Liver (tissue), 9 donors: ENCODE data around the gene NFIA. TPM values are rescaled to one million over a fixed set of nuclear protein-coding genes. Genes with fewer than 3 reads are reported as not detected.

Source experiments
- DNase-seq: peaks from one replicate; pipeline ENCODE4 v3.0.0-alpha.2; 2017; ENCODE audit warnings: low spot score
- H3K27ac ChIP-seq, 2 donors: one replicate each; pipeline ENCODE4 v1.7.0; 2013; ENCODE audit warnings: inconsistent platforms in 2 of 2, low read length in 2 of 2, control low read depth in 1 of 2, low read depth in 1 of 2, mild to moderate bottlenecking in 1 of 2
- H3K27me3 ChIP-seq, 4 donors: one replicate each; pipeline versions ENCODE4 v1.6.1 to v1.7.0; 2013; ENCODE audit warnings: low read length in 3 of 4, inconsistent platforms in 1 of 4, mild to moderate bottlenecking in 1 of 4, moderate library complexity in 1 of 4; ENCODE audit not compliant: control insufficient read depth in 4 of 4, insufficient read depth in 4 of 4
- H3K36me3 ChIP-seq, 4 donors: one replicate each; pipeline versions ENCODE4 v1.6.1 to v1.7.0; 2013; ENCODE audit warnings: low read length in 3 of 4, mild to moderate bottlenecking in 3 of 4, low read depth in 1 of 4, moderate library complexity in 1 of 4; ENCODE audit not compliant: control insufficient read depth in 4 of 4, insufficient read depth in 3 of 4
- H3K4me1 ChIP-seq, 4 donors: one replicate each; pipeline versions ENCODE4 v1.6.1 to v1.7.0; 2013; ENCODE audit warnings: low read length in 3 of 4, mild to moderate bottlenecking in 3 of 4, moderate library complexity in 1 of 4; ENCODE audit not compliant: control insufficient read depth in 4 of 4, insufficient read depth in 4 of 4
- H3K4me3 ChIP-seq, 3 donors: one replicate each; pipeline versions ENCODE4 v1.6.1 to v1.7.0; 2013; ENCODE audit warnings: low read length in 3 of 3, control low read depth in 1 of 3, low read depth in 1 of 3, mild to moderate bottlenecking in 1 of 3
- H3K9ac ChIP-seq, 2 donors: one replicate each; pipeline ENCODE4 v1.7.0; 2013; ENCODE audit warnings: low read length in 2 of 2, mild to moderate bottlenecking in 2 of 2, moderate library complexity in 2 of 2, control low read depth in 1 of 2, low read depth in 1 of 2
- H3K9me3 ChIP-seq, 4 donors: one replicate each; pipeline versions ENCODE4 v1.6.1 to v1.7.0; 2013; ENCODE audit warnings: low read length in 3 of 4; ENCODE audit not compliant: control insufficient read depth in 4 of 4
- EGR1 ChIP-seq, 2 donors: IDR thresholded peaks; 2 replicates each; pipeline ENCODE4 v1.6.1; 2016 to 2018; ENCODE audit warnings: antibody characterized with exemption in 2 of 2, low read depth in 2 of 2
- FOXA1 ChIP-seq: IDR thresholded peaks from 2 replicates; pipeline ENCODE4 v1.6.1; 2016; ENCODE audit warnings: antibody characterized with exemption
- FOXA2 ChIP-seq: IDR thresholded peaks from 2 replicates; pipeline ENCODE4 v1.6.1; 2016; ENCODE audit warnings: antibody characterized with exemption
- GABPA ChIP-seq, 2 donors: IDR thresholded peaks in 1 of 2; conservative IDR thresholded peaks in 1 of 2; 2 replicates each; pipeline ENCODE4 v1.6.1; 2016; ENCODE audit warnings: antibody characterized with exemption in 2 of 2, mild to moderate bottlenecking in 1 of 2, moderate library complexity in 1 of 2
- HNF4A ChIP-seq, 2 donors: conservative IDR thresholded peaks; 2 replicates each; pipeline ENCODE4 v1.6.1; 2016; ENCODE audit warnings: antibody characterized with exemption in 2 of 2, mild to moderate bottlenecking in 2 of 2
- HNF4G ChIP-seq: IDR thresholded peaks from 2 replicates; pipeline ENCODE4 v1.6.1; 2016; ENCODE audit warnings: antibody characterized with exemption
- JUND ChIP-seq, 2 donors: IDR thresholded peaks; 2 replicates each; pipeline ENCODE4 v1.6.1; 2016; ENCODE audit warnings: antibody characterized with exemption in 2 of 2
- NR2F2 ChIP-seq: IDR thresholded peaks from 2 replicates; pipeline ENCODE4 v1.6.1; 2016; ENCODE audit warnings: antibody characterized with exemption
- RAD21 ChIP-seq, 2 donors: IDR thresholded peaks; 2 replicates each; pipeline ENCODE4 v1.6.1; 2016; ENCODE audit warnings: antibody characterized with exemption in 2 of 2, mild to moderate bottlenecking in 2 of 2
- RXRA ChIP-seq, 2 donors: IDR thresholded peaks; 2 replicates each; pipeline ENCODE4 v1.6.1; 2017 to 2018; ENCODE audit warnings: antibody characterized with exemption in 2 of 2, mild to moderate bottlenecking in 1 of 2
- SP1 ChIP-seq: IDR thresholded peaks from 2 replicates; pipeline ENCODE4 v1.6.1; 2018; ENCODE audit warnings: antibody characterized with exemption, mild to moderate bottlenecking
- TAF1 ChIP-seq: conservative IDR thresholded peaks from 2 replicates; pipeline ENCODE4 v1.6.1; 2016; ENCODE audit warnings: antibody characterized with exemption, mild to moderate bottlenecking
- YY1 ChIP-seq: IDR thresholded peaks from 2 replicates; pipeline ENCODE4 v1.6.1; 2016; ENCODE audit warnings: antibody characterized with exemption, mild to moderate bottlenecking
- WGBS: extraction: QIAGEN DNeasy Blood & Tissue Kit; methylation state at CpG from one replicate; pipeline ENCODE4 v1.1.7; 2013; 5-methylcytosine and 5-hydroxymethylcytosine counted together
- polyA plus RNA-seq, 2 donors: library from polyadenylated mRNA; stranded (reverse) in 1 of 2; unstranded in 1 of 2; fragments of 200-250 nt in 1 of 2; fragments of >200 nt in 1 of 2; fragmentation: Nextera tagmentation in 1 of 2; extraction: Ambion mirVana in 1 of 2; gene quantifications; one replicate each; pipeline versions ENCODE4 v1.2.1 to v1.2.3, GENCODE V29; 2013 to 2015
- total RNA-seq, 2 donors: library from RNA; depleted of rRNA; stranded (reverse); fragments of >200 nt; gene quantifications; one replicate each; pipeline ENCODE4 v1.2.3, GENCODE V29; 2014
- TF ChIP-seq, protein P1 (sequence below): IDR thresholded peaks from 2 replicates; pipeline ENCODE4 v1.6.1; 2016; ENCODE audit warnings: antibody characterized with exemption, mild to moderate bottlenecking
- TF ChIP-seq, protein P2 (sequence below): IDR thresholded peaks from 2 replicates; pipeline ENCODE4 v1.6.1; 2016; ENCODE audit warnings: antibody characterized with exemption
- TF ChIP-seq, protein P3 (sequence below): IDR thresholded peaks from 2 replicates; pipeline ENCODE4 v1.6.1; 2016; ENCODE audit warnings: antibody characterized with exemption
- TF ChIP-seq, protein P4 (sequence below): IDR thresholded peaks from 2 replicates; pipeline ENCODE4 v1.6.1; 2016; ENCODE audit warnings: antibody characterized with exemption
- TF ChIP-seq, protein P5 (sequence below): fragments of 150-350 bp; IDR thresholded peaks from 2 replicates; pipeline ENCODE4 v1.5.1; 2017; ENCODE audit warnings: improper control_type of control experiment, low read depth, low read length; ENCODE audit not compliant: missing input control
- donor health status: healthy.
- donor health status: healthy.
- donor health status: healthy.
- donor health status: healthy.
- donor health status: healthy.

Gene NFIA
- total and polyA plus RNA-seq, 4 donors, result 6.8 to 53.7 (median 22.2) TPM

DNA sequence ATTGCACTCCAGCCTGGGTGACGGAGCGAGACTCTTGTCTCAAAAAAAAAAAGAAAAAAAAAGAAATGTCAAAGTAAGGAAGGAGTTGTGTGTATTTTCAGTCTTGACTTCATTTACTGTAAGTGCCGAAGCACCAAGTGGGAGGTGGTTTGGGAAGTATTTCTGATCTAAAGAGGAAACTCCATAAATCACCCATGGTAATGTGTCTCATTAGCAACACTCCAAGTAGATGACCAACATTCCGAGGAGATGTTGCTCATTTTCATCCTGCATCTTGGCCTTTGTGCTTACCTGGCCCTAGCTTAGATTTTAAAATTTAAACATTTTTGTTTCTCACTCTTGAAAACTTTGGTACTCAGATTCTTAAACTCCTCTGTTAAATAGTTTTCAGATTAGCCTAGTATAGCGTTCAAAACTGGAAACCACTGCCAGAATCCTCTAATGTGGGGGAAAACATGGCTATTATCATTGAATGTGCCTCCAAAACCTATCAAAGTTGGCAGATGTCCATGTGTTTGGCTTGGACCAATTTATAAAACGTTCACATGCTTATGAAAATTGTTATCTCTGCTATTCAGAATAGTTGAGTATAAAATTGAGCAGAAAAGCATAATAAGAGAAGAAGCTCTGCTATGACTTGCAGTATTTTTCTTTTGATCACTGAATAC is 110.4 kb downstream of the NFIA start:
- Histone ChIP-seq H3K27me3 (no peaks in the 10 kb centered on the region), H3K4me1 (peaks cover 0 to 8% (median 5%) of the 10 kb centered on the region in 4 donors), H3K9me3 (no peaks in the 10 kb centered on the region), H3K36me3 (no peaks in the 10 kb centered on the region), H3K27ac (peak overlapping the region; percentile 32 to 41), H3K9ac (no peak overlapping the region), H3K4me3 (no peak overlapping the region)
- no peak for TF ChIP-seq HNF4G
- no peak for TF ChIP-seq FOXA2
- TF ChIP-seq, protein P1, sequence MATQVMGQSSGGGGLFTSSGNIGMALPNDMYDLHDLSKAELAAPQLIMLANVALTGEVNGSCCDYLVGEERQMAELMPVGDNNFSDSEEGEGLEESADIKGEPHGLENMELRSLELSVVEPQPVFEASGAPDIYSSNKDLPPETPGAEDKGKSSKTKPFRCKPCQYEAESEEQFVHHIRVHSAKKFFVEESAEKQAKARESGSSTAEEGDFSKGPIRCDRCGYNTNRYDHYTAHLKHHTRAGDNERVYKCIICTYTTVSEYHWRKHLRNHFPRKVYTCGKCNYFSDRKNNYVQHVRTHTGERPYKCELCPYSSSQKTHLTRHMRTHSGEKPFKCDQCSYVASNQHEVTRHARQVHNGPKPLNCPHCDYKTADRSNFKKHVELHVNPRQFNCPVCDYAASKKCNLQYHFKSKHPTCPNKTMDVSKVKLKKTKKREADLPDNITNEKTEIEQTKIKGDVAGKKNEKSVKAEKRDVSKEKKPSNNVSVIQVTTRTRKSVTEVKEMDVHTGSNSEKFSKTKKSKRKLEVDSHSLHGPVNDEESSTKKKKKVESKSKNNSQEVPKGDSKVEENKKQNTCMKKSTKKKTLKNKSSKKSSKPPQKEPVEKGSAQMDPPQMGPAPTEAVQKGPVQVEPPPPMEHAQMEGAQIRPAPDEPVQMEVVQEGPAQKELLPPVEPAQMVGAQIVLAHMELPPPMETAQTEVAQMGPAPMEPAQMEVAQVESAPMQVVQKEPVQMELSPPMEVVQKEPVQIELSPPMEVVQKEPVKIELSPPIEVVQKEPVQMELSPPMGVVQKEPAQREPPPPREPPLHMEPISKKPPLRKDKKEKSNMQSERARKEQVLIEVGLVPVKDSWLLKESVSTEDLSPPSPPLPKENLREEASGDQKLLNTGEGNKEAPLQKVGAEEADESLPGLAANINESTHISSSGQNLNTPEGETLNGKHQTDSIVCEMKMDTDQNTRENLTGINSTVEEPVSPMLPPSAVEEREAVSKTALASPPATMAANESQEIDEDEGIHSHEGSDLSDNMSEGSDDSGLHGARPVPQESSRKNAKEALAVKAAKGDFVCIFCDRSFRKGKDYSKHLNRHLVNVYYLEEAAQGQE, result no peak
- no peak for TF ChIP-seq RXRA (IDR thresholded peaks at IDR 0.05)
- no peak for TF ChIP-seq JUND (IDR thresholded peaks at IDR 0.05)
- TF ChIP-seq EGR1 (IDR thresholded peaks at IDR 0.05; ENCODE audit: low read depth in 2 of 2), result no peak
- TF ChIP-seq RAD21 (IDR thresholded peaks at IDR 0.05), result no peak
- TF ChIP-seq HNF4A (conservative IDR thresholded peaks at IDR 0.05), result no peak
- no peak for TF ChIP-seq TAF1
- TF ChIP-seq, protein P2, sequence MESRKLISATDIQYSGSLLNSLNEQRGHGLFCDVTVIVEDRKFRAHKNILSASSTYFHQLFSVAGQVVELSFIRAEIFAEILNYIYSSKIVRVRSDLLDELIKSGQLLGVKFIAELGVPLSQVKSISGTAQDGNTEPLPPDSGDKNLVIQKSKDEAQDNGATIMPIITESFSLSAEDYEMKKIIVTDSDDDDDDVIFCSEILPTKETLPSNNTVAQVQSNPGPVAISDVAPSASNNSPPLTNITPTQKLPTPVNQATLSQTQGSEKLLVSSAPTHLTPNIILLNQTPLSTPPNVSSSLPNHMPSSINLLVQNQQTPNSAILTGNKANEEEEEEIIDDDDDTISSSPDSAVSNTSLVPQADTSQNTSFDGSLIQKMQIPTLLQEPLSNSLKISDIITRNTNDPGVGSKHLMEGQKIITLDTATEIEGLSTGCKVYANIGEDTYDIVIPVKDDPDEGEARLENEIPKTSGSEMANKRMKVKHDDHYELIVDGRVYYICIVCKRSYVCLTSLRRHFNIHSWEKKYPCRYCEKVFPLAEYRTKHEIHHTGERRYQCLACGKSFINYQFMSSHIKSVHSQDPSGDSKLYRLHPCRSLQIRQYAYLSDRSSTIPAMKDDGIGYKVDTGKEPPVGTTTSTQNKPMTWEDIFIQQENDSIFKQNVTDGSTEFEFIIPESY, result no peak
- TF ChIP-seq, protein P3, sequence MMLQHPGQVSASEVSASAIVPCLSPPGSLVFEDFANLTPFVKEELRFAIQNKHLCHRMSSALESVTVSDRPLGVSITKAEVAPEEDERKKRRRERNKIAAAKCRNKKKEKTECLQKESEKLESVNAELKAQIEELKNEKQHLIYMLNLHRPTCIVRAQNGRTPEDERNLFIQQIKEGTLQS, result no peak
- no peak for TF ChIP-seq NR2F2
- TF ChIP-seq, protein P4, sequence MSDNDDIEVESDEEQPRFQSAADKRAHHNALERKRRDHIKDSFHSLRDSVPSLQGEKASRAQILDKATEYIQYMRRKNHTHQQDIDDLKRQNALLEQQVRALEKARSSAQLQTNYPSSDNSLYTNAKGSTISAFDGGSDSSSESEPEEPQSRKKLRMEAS, result no peak
- TF ChIP-seq GABPA (IDR thresholded peaks at IDR 0.05 in 1 of 2, conservative IDR thresholded peaks at IDR 0.05 in 1 of 2), result no peak
- no peak for TF ChIP-seq YY1
- no peak for TF ChIP-seq SP1
- TF ChIP-seq, protein P5, sequence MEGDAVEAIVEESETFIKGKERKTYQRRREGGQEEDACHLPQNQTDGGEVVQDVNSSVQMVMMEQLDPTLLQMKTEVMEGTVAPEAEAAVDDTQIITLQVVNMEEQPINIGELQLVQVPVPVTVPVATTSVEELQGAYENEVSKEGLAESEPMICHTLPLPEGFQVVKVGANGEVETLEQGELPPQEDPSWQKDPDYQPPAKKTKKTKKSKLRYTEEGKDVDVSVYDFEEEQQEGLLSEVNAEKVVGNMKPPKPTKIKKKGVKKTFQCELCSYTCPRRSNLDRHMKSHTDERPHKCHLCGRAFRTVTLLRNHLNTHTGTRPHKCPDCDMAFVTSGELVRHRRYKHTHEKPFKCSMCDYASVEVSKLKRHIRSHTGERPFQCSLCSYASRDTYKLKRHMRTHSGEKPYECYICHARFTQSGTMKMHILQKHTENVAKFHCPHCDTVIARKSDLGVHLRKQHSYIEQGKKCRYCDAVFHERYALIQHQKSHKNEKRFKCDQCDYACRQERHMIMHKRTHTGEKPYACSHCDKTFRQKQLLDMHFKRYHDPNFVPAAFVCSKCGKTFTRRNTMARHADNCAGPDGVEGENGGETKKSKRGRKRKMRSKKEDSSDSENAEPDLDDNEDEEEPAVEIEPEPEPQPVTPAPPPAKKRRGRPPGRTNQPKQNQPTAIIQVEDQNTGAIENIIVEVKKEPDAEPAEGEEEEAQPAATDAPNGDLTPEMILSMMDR, result no peak
- TF ChIP-seq FOXA1, result no peak
- 65% methylated on average over 6 of the region's 6 CpGs for WGBS
- DNase-seq, result no peak
